Nephron progenitor cell (in vitro differentiated cells): ENCODE measurements around the gene LHFPL5.

ENCODE experiments used
- DNase-seq: peaks from one replicate; pipeline ENCODE4 v3.0.0; 2021
- H3K27ac Mint-ChIP-seq: 2 replicates; pipeline ENCODE4 v1.8.0; 2021; ENCODE audit warnings: mild to moderate bottlenecking, moderate library complexity, mixed read lengths
- H3K27me3 Mint-ChIP-seq: 2 replicates; pipeline ENCODE4 v1.8.0; 2021; ENCODE audit warnings: mild to moderate bottlenecking, low read depth, mixed read lengths; ENCODE audit not compliant: poor library complexity
- H3K36me3 Mint-ChIP-seq: 2 replicates; pipeline ENCODE4 v1.8.0; 2021; ENCODE audit warnings: low read depth, mixed read lengths
- H3K4me1 Mint-ChIP-seq: 2 replicates; pipeline ENCODE4 v1.8.0; 2021; ENCODE audit warnings: mixed read lengths
- H3K4me3 Mint-ChIP-seq: 2 replicates; pipeline ENCODE4 v1.8.0; 2021; ENCODE audit warnings: mild to moderate bottlenecking, moderate library complexity, mixed read lengths
- H3K9me3 Mint-ChIP-seq: 2 replicates; pipeline ENCODE4 v1.8.0; 2021; ENCODE audit warnings: mild to moderate bottlenecking, moderate library complexity, mixed read lengths
- CTCF ChIP-seq: fragments of 200-600 bp; sonication (generic); IDR thresholded peaks from 2 replicates; pipeline ENCODE4 v1.5.0; 2021; ENCODE audit warnings: antibody characterized with exemption

The LHFPL5 gene

GRCh38 chr6:35831257-35832007, 26.3 kb downstream of the LHFPL5 start:
- DNase-seq: no peak
- no peak for TF ChIP-seq CTCF
- Mint-ChIP-seq H3K4me3 (no peak overlapping the region), H3K4me1 (no peaks in the 10 kb centered on the region), H3K9me3 (peaks cover 6% of the 10 kb centered on the region), H3K27me3 (no peaks in the 10 kb centered on the region), H3K36me3 (peaks cover 30% of the 10 kb centered on the region), H3K27ac (no peak overlapping the region)

- Mint-ChIP-seq H3K4me3 (no peak overlapping the region), H3K27ac (peak overlapping the region; percentile 34), H3K9me3 (peaks cover 6% of the 10 kb centered on the region), H3K4me1 (no peaks in the 10 kb centered on the region), H3K27me3 (no peaks in the 10 kb centered on the region), H3K36me3 (peaks cover 45% of the 10 kb centered on the region)
- DNase-seq: no peak
- TF ChIP-seq CTCF: no peak
Measured at GRCh38 chr6:35833536-35833935, 28.4 kb downstream of the LHFPL5 start.

GRCh38 chr6:35839019-35839418, 33.9 kb downstream of the LHFPL5 start:
- no peak for DNase-seq
- Mint-ChIP-seq H3K4me3 (no peak overlapping the region), H3K27ac (no peak overlapping the region), H3K4me1 (no peaks in the 10 kb centered on the region), H3K27me3 (no peaks in the 10 kb centered on the region), H3K9me3 (no peaks in the 10 kb centered on the region), H3K36me3 (peaks cover 79% of the 10 kb centered on the region)
- TF ChIP-seq CTCF: no peak

- Mint-ChIP-seq H3K4me1 (no peaks in the 10 kb centered on the region), H3K4me3 (no peak overlapping the region), H3K27ac (no peak overlapping the region), H3K36me3 (peaks cover 84% of the 10 kb centered on the region), H3K9me3 (peaks cover under 1% of the 10 kb centered on the region), H3K27me3 (no peaks in the 10 kb centered on the region)
- TF ChIP-seq CTCF: no peak
- DNase-seq: no peak
Measured at GRCh38 chr6:35842381-35842780, 37.2 kb downstream of the LHFPL5 start.

- no peak for TF ChIP-seq CTCF
- Mint-ChIP-seq H3K9me3 (peaks cover 17% of the 10 kb centered on the region), H3K36me3 (peaks cover 88% of the 10 kb centered on the region), H3K4me1 (no peaks in the 10 kb centered on the region), H3K27me3 (no peaks in the 10 kb centered on the region), H3K4me3 (no peak overlapping the region), H3K27ac (no peak overlapping the region)
- DNase-seq: no peak
Measured at GRCh38 chr6:35844290-35844689, 39.1 kb downstream of the LHFPL5 start.

GRCh38 chr6:35850208-35850607, 45.1 kb downstream of the LHFPL5 start:
- Mint-ChIP-seq H3K9me3 (peaks cover 25% of the 10 kb centered on the region), H3K36me3 (peaks cover 97% of the 10 kb centered on the region), H3K27ac (no peak overlapping the region), H3K4me3 (no peak overlapping the region), H3K4me1 (no peaks in the 10 kb centered on the region), H3K27me3 (no peaks in the 10 kb centered on the region)
- no peak for DNase-seq
- TF ChIP-seq CTCF: no peak
